ENCODE measurements around the gene PTPN14.

GRCh38 chr1:214524824-214525223, 26.6 kb downstream of the PTPN14 start:
- TF ChIP-seq CTCF (IDR thresholded peaks at IDR 0.05) (no peak), POLR2A (IDR thresholded peaks at IDR 0.05) (no peak), POLR2AphosphoS5 (IDR thresholded peaks at IDR 0.05) (no peak), EP300 (IDR thresholded peaks at IDR 0.05) (no peak)

Measured in upper lobe of left lung (tissue), 4 donors.